ENCODE data around the gene JMJD1C. TPM values are rescaled to one million over a fixed set of nuclear protein-coding genes. Genes with fewer than 3 reads are reported as not detected.
"Not testable (repeated sequence)": the region's sequence is repeated elsewhere in the genome, so short reads cannot be mapped to it uniquely, and the experiment has no call there.

Gene JMJD1C
- polyA plus RNA-seq, 1 donor = 79.5 TPM

DNA sequence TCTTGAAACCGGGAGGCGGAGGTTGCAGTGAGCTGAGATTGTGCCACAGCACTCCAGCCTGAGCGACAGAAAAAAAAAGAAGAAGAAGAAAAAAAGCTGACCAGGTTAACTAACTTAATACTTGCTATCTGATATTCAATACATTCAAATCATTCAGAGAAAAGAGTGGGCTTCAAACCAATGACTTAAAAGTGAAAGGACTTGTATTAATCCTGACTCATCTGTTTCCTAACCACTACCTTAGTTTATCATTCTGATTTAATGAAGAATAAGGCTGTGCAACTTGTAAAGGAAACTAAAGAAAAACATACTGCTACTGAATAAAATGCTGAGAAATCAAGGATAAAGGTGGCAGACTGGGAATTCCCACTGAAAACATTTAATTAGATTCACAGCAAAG is 204.3 kb downstream of the JMJD1C start:
- no peak for DNase-seq (ENCODE audit: low read depth)

DNA sequence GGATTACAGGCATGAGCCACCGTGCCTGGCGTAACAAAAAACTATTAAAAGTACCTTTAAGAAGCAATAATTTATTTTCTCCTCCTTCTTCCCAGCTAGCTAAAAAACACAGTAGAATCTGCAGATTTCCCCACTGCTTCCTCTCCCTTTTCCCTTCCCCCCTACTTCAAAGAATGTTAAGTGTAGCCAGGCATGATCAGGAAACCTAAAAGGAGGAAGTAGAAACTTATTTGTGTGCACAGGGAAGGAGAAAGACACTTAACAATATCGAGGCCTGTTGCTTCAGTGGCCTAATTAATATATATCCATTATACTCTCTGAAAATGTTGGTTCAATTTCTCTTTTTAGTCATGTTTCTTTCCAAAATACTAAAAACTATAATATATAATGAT is 204.9 kb downstream of the JMJD1C start:
- no peak for DNase-seq (ENCODE audit: low read depth)

DNA sequence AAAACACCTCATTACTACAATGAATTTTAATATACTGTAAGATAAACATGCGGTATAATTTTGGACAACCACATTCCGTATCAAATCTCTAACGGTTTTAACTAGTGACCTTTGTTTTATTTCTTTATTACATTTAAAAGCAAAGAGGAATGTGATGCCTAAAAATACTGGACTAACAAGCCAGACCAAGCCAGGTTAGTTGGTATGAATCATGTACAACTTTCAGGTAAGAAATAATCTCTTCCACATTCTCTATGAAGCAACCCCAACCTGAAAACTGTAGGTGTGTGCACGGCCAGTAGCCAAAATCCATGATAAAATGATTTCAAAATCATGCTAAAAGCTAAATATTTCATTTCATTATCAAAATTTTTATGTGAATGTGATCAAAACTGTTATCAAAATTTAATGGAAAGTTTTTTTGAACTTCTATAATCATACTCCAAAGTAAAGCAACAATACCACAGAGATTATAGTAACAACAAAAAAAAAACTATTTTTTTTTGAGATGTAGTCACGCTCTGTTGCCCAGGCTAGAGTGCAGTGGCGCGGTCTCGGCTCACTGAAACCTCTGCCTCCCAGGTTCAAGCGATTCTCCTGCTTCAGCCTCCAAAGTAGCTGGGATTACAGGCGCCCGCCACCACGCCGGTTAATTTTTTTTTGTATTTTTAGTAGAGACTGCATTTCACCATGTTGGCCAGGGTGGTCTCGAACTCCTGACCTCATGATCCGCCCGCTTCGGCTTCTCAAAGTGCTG is 205.5 kb downstream of the JMJD1C start:
- DNase-seq (ENCODE audit: low read depth) = no peak

DNA sequence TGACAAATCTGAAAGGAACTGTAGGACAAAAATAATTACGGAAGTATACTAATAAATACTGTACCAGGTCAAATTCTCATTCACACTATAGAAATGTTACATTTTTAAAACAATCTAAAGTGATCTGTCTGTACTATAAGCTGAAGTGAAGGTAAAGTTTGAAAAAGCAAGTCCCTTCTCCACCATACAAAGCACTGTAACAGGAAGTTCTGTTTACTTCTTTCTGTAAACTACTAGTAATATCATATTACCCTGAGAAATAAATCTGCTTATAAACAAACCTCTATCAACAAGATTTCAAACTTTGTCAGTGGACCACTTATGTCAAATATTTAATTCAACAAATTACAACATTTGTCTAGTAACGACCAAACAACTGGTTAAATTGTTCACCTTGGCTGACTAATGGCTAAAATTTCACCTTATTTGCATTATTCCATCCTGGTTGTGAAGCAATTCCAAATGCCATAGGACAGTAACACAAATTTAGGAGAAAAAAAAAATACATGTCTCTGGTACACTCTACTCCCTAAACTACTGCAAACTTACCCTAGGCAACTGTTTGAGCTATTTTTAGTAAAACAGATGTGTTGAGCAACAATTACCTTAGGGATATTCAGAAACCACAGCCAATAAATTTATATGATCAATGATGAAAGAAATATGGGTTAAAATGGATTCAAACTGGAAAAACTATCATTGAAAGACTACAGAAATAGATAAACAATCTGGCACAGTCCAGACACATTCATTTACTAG is 206.7 kb downstream of the JMJD1C start:
- DNase-seq (ENCODE audit: low read depth) = no peak

DNA sequence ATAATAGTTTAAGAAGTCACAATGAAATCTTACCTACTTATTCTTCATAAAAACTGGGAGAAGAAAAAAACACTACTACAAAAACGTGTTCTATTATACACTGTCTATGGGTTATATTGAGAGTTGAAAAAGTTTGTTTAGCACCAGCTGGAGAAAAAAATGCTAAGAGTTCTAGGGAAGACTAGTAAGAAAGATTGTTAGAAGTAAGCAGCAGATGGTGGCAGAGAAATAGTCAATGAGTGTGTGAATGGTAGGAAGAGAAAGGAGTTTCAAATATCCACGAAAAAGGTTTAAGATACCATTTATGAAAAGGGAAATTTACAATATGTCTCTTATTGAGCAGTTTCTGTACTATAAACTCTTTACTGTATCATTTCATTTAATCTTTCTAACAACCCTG is 208.0 kb downstream of the JMJD1C start:
- DNase-seq (ENCODE audit: low read depth) = no peak

DNA sequence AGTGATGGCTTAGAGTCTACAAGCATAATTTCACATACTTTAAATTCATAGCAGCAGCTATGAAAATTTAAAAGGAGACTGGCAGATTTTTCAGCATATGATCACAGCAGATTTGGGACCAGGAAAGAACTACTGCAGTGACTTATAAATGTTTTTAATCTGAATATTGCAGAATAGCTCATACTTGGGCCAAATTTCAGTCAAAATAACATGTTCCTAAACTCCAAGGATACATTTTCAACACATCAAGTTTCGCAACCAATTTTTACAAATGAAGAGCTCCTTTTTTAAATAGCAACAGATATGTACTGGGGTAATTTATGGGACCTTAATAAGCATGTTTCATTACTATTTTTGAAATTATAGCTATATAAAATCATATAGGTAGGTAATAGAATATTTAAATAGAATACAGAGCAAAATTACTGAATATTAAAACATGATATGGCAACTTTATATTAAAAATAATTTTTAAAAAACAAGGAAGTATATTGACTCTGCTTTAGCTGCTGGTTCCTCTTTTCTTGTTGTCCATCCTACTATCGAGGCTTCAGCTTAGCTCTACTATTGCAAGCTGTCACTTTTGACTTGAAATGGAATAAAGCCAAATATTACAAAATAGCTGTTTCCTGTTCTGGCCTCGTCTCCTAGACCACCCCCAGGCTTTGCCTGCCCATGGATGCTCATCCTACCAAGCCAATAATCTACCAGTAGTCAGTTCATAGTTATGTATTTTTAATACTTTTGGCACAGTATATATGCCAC is 209.6 kb downstream of the JMJD1C start:
- no peak for DNase-seq (ENCODE audit: low read depth)

DNA sequence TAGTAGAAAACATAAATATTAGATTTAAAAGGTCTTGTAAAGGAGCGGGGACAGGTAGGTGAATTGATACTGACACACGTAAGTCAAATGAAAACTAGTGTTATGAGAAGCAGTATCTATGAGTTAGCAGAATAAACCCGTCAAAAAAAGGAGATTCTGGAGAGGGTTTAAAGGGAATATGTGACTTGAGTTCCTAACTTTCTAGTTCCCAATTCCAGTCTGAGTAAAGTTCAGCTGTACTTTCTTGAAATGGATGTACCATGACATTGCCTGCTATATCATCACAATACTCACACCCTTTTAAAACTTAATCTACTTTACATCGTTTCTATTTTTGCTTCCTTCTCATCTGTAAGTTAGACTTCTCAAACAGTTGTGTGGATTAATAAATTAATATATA is 210.5 kb downstream of the JMJD1C start:
- DNase-seq (ENCODE audit: low read depth) = no peak

DNA sequence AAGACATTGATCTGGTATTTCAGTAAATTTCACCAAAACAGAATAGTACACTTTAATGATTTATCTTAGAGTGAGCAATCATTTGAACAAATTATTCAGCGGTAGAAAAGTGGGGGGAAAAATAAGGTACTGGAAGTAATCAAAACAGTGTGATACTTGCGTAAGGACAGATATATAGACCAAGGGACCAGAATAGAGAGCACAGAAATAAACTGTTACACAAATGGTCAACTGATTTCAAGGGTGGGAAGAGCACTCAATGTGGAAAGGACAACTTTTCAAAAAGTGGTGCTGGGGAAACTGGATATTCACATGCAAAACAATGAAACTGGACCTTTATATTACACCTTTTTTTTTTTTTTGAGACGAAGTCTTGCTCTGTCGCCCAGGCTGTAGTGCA is 212.7 kb downstream of the JMJD1C start:
- DNase-seq (ENCODE audit: low read depth) = no peak

DNA sequence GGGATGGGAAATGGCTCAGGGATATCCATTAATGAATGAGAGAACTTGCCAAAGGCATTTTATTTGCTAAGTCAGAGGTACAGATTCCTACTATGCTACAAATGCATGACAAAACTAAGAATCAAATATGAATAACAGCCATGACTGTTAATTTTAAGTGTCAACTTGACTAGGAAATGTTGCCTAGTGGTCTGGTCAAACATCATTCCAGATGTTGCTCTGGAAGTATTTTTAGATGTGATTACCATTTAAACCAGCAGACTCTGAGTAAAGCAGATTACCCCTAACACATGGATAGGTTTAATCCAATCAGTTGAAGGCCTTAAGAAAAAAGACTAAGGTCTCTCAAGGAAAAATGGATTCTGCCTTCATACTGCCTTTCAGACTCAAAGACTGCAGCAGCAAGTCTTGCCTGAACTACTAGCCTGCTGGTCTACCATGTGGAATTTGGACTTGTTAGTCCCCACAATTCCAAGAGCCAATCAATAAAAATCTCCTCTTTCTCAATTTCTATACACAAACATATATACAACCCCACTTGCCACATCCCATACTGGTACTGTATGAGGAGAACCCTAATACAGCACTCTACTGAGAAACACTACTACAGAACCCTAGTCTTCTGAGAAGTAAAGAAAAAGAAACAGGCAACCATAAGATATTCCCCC is 213.5 kb downstream of the JMJD1C start:
- no peak for DNase-seq (ENCODE audit: low read depth)

DNA sequence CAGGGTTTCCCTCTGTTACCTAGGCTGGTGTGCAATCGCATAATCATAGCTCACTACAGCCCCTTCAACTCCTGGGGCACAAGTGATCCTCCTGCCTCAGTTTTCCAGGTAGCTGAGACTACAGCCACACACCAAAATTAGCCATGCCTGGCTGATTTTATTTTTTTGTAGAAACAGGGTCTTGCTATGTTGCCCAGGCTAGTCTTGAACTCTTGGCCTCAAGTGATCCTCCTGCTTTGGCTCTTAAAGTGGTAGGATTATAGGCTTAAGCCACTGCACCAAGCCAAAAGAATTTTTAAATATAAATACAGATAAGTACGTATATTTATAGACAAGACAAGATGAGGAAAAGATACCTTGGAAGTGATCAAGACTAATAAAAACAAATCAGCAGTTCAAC is 215.7 kb downstream of the JMJD1C start:
- no peak for DNase-seq (ENCODE audit: low read depth)

DNA sequence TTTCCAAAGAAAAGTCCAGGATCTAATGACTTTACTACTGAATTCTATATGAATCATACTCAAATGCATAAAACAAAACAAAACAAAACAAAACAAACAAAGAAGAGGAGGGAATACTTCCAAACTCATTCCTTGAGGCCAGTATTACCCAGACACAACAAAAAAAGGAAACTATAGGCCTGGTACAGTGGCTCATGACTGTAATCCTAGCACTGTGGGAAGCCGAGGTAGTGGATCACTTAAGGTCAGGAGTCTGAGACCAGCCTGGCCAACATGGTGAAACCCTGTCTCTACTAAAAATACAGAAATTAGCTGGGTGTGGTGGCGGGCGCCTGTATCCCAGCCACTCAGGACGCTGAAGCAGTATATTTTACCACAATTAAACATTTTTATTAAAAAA is 218.0 kb downstream of the JMJD1C start:
- no peak for DNase-seq (ENCODE audit: low read depth)

DNA sequence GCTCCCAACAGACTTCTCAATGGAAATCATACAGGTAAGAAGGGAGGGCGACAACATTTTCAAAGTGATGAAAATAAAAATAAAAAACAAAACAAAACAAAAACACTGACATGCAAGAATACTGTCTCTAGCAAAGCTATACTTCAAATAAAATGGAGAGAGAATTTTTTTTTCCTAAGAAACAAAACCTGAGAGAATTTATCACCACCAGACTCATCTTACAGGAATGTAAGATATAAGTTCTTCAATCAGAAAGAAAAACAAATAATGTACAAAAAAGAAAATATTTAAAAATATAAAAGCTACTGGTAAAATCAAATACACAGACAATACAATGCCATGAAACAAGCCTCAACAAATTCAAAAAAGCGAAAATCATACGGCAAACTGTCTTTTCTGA is 219.4 kb downstream of the JMJD1C start:
- no peak for DNase-seq (ENCODE audit: low read depth)

DNA sequence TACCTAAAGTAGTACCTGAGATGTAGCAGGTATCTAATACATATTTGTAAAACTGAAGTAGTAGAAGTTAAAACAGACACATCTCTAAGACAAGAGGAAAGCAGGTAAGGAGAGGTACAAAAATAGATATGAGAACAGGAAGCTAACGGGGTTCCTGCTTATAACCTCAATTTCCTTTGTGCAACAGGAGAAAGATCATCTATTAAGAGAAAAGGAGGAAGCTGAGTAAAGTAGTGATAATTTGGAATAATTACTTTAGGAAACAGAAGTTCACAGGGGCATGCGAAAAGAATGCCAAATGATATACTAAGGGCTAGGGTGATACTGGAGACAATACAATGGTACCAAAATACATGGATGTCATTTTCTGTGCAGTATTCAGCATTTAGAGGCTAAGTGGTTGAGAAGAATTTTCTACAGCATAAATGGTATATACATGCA is 223.9 kb downstream of the JMJD1C start:
- no peak for DNase-seq (ENCODE audit: low read depth)

DNA sequence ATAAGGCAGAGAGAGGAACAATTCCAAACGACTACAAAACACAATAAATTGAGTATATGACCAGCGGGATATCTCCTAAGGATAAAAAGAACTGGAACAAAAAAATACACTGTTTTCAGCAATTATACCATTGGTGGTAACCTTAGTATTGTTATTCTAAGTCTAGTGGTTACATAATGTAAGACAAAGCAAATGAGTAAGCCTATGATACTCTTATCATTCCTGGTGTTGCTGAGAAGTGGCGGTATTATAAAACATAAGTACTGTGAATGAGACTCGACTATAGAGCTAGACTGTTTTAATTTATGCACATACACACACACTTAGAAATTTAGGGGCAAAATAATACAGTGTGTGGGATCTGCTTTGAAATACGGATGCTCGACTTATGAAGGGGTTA is 225.0 kb downstream of the JMJD1C start:
- DNase-seq (ENCODE audit: low read depth) = no peak

DNA sequence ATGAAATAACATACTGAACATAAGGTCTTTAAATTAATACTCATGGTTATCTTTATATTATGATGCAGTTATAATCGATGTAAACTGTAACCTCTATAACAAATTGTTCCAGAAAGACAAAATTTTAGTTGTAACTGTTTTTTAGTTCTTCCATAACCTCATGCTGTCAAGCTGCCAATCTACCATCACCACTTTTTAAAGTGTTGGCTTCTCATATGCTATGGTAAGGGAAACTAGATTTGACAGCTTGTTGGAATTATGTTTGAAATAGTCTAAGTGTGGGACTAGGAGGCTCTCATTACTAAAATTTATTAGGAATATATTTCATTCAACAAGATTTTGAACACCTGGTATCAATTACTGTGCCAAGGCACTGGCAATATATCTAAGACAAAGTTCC is 227.3 kb downstream of the JMJD1C start:
- no peak for DNase-seq (ENCODE audit: low read depth)

DNA sequence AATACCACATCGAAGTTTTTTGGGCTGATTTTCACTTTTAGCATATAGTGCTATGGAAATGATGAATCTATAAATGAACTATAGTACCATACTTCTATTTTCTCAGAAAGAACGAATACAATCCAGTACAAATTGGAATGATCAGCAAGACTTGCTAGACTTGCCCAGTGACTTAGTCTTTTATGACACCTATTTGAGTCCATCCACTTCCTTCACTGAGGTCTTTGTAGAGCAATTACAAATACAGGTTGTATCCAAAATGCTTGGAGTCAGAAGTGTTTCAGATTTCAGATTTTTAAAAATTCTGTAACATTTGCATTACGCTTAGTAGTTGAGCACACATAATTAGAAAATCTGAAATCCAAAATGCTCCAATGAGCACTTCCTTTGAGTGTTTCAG is 228.4 kb downstream of the JMJD1C start:
- no peak for DNase-seq (ENCODE audit: low read depth)

DNA sequence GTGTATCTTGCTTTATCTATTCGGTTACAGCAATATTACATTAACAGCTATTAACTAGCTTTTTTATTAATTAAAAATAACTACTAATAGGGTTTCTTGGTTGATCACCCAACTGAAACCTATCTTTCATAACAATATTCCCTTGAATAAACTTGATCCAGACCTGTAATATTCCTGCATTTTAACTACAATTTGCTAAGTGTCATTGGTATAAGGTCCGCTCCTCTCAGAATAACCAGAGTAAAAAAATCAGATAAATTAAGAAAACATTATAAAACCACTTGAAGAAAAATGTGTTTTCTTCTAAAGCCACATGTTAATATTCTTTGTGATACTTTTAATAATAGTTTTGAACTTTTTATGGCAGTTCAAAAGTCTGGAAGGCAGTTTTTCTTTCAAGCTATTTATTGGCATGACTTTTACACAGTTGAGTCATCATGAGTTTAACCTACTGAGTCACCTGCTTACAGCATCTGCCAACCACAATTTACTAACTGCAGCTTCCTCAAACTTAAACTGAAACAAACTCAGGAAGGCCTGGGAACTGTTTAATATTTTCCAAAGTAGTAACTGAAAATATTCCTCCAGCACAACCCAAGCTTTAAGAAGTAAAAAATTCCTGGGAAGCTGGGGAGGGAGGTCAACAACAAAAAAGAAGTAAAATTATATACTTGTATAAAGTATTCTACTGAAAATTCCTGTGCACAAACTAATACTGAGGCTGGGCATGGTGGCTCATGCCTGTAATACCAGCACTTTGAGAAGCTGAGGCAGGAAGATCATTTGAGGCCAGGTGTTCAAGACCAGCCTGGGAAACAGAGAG is 229.5 kb downstream of the JMJD1C start:
- DNase-seq (ENCODE audit: low read depth) = peak; percentile 50

DNA sequence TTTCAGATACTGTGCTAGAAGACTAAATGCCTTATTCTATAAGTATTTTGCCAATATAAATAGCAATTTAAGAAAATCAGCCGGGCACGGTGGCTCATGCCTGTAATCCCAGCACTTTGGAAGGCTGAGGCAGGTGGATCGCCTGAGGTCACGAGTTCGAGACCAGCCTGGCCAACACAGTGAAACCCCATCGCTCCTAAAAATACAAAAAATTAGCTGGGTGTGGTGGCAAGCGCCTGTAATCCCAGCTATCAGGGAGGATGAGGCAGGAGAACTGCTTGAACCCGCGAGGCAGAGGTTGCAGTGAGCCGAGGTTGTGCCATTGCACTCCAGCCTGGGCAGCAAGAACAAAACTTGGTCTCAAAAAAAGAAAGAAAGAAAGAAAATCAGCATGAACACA is 230.6 kb downstream of the JMJD1C start:
- not testable (repeated sequence) for DNase-seq (ENCODE audit: low read depth)

DNA sequence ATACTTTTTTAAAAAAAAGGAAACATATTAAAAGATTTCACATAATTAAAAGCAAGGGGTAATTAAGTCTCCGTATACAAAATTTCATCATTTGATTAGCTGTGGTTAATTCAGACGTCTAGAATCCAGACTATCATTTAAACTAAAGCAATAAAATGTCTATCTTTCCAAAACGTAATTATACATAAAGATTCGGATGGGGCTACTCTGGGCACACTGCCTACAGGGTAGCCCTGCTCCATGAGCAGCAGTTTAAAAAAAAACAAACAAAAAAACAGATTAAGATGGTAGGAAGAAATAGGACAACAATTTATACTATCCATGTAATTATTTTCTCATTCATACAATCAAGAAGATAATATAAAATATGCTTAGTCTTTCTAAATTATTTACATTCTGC is 236.6 kb downstream of the JMJD1C start:
- no peak for DNase-seq (ENCODE audit: low read depth)

DNA sequence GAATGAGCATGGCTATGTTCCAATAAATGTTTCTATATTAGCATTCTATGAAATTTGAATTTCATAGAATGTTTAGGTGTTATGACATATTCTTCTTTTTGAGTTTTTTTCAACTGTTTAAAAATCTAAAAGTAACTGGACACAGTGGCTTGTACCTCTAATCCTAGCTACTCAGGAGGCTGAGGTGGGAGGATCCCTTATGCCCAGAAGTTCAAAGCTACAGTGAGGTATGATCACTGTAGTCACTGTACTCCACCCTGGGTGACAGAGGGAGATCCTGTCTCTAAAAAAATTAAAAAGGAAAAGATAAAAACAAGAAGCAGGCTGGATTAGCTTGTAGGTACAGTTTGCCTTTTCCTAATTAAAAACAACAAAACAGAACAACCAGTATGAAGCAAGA is 237.5 kb downstream of the JMJD1C start:
- no peak for DNase-seq (ENCODE audit: low read depth)

DNA sequence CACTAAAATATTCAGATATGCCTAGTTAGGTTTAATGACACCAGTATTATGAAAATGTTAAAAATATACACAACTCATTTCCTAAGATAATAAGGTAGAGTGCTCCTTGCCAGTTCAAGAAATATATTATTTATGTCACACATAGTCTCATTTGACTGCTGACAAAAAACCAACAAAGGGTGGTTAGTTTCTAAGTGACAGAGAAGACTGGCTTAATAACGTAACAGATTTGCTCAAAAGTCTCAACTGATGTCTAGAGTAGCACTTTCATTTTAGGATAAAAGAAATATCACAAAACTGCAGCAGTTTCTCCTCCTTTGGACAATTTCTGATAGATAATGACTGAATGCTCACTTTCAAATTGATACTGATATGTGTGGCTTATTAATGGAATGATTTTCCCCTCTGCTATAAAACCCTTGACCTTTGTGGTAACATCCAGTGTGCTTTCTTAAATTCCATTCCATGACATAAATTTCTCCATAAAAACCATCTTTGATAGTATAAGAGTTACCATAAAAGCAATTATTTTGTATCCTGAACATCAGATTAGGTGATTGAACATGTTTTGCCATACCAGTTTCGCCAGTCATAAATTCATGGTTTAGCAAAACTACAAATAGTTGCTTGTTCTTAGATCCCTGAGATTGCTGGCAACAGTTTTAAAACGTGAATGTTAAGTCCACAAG is 238.4 kb downstream of the JMJD1C start:
- no peak for DNase-seq (ENCODE audit: low read depth)

All from forelimb muscle (tissue), 1 donor.